H1 (cell line): ENCODE measurements around the gene TMPRSS13. TPM values are rescaled to one million over a fixed set of nuclear protein-coding genes. Genes with fewer than 3 reads are reported as not detected.

Experiments
- CTCF ChIA-PET: fragments of 300-600 bp; sonication (Branson Sonifier 250); formaldehyde crosslinking; loops from one replicate; lab custom pipeline; 2021; ENCODE audit not compliant: partially characterized antibody; lab: Charles Lee
- POLR2A ChIA-PET: fragments of 300-600 bp; sonication (Branson Sonifier 250); formaldehyde crosslinking; loops from one replicate; lab custom pipeline; 2021; ENCODE audit warnings: inconsistent platforms; ENCODE audit not compliant: partially characterized antibody; lab: Charles Lee
- DNase-seq, 2 experiments: peaks; one replicate each; pipeline versions ENCODE4 v3.0.0 to v3.0.0-alpha.2; 2010 to 2022; ENCODE audit warnings: low spot score in 2 of 2, low read depth in 1 of 2, mixed read lengths in 1 of 2
- FAIRE-seq: peaks from 2 replicates; lab custom pipeline; 2011; peaks lifted over from hg19 to GRCh38; lab: Jason Lieb, UNC
- H2AFZ ChIP-seq: 2 replicates; pipeline ENCODE4 v1.8.1; 2012; ENCODE audit warnings: low read length, inconsistent platforms
- H2AK5ac ChIP-seq: 2 replicates; pipeline ENCODE4 v1.6.1; 2013; ENCODE audit warnings: low read depth, low read length
- H2BK120ac ChIP-seq: replicated peaks from 2 replicates; pipeline ENCODE3; 2013; ENCODE audit warnings: low read depth, low read length, inconsistent platforms
- H2BK12ac ChIP-seq: 2 replicates; pipeline ENCODE4 v1.6.1; 2013; ENCODE audit warnings: low read depth, low read length
- H2BK15ac ChIP-seq: 2 replicates; pipeline ENCODE4 v1.6.1; 2013; ENCODE audit warnings: low read length
- H2BK20ac ChIP-seq: 2 replicates; pipeline ENCODE4 v1.6.1; 2013; ENCODE audit warnings: low read length
- H2BK5ac ChIP-seq: 2 replicates; pipeline ENCODE4 v1.6.1; 2013; ENCODE audit warnings: low read depth, low read length
- H3K14ac ChIP-seq: 2 replicates; pipeline ENCODE4 v1.6.1; 2013; ENCODE audit warnings: inconsistent platforms; ENCODE audit not compliant: insufficient read length
- H3K18ac ChIP-seq: 2 replicates; pipeline ENCODE4 v1.6.1; 2013; ENCODE audit warnings: low read length; ENCODE audit errors: extremely low read depth
- H3K23ac ChIP-seq: 2 replicates; pipeline ENCODE4 v1.6.1; 2013; ENCODE audit warnings: inconsistent platforms; ENCODE audit not compliant: insufficient read length
- H3K23me2 ChIP-seq: 2 replicates; pipeline ENCODE4 v1.6.1; 2013; ENCODE audit warnings: low read depth, low read length
- H3K27ac ChIP-seq: 2 replicates; pipeline ENCODE4 v1.6.1; 2011; ENCODE audit warnings: low read depth, low read length, inconsistent platforms
- H3K27me3 ChIP-seq, 4 experiments: replicated peaks in 1 of 4; 1 replicate in 1 of 4; 2 replicates in 3 of 4; pipeline versions ENCODE4 v1.6.1 to v1.8.1; 2011 to 2013; ENCODE audit warnings: low read length in 3 of 4, mild to moderate bottlenecking in 3 of 4, inconsistent platforms in 2 of 4, mixed read lengths in 2 of 4, moderate library complexity in 1 of 4; ENCODE audit not compliant: control insufficient read depth in 3 of 4, insufficient read depth in 3 of 4; ENCODE audit errors: extremely low read depth in 1 of 4
- H3K36me3 ChIP-seq, 4 experiments: 2 replicates each; pipeline versions ENCODE4 v1.6.1 to v1.8.1; 2011 to 2013; ENCODE audit warnings: mild to moderate bottlenecking in 4 of 4, low read length in 3 of 4, moderate library complexity in 2 of 4, control low read depth in 1 of 4, inconsistent platforms in 1 of 4; ENCODE audit not compliant: insufficient read depth in 4 of 4, control insufficient read depth in 2 of 4
- H3K4ac ChIP-seq: replicated peaks from 2 replicates; pipeline ENCODE3; 2013; ENCODE audit warnings: low read length, low read depth, mixed read lengths, inconsistent platforms; ENCODE audit not compliant: insufficient read length
- H3K4me1 ChIP-seq, 4 experiments: replicated peaks in 1 of 4; 1 replicate in 1 of 4; 2 replicates in 3 of 4; pipeline versions ENCODE4 v1.6.1 to v1.8.1; 2011 to 2013; ENCODE audit warnings: low read length in 3 of 4, inconsistent platforms in 2 of 4, mixed read lengths in 1 of 4; ENCODE audit not compliant: insufficient read depth in 4 of 4, control insufficient read depth in 3 of 4
- H3K4me2 ChIP-seq, 2 experiments: 2 replicates each; pipeline versions ENCODE4 v1.6.1 to v1.8.1; 2011 to 2013; ENCODE audit warnings: low read depth in 2 of 2, low read length in 2 of 2, control low read depth in 1 of 2, inconsistent platforms in 1 of 2, mild to moderate bottlenecking in 1 of 2; ENCODE audit not compliant: insufficient read depth in 1 of 2
- H3K4me3 ChIP-seq, 4 experiments: fragments of 200-600, 300-600 bp in 1 of 4; sonication (generic), shearing (Covaris generic), sonication (Bioruptor Twin) in 1 of 4; 2 replicates each; pipeline versions ENCODE4 v1.5.1 to v1.8.1; 2011 to 2016; ENCODE audit warnings: low read length in 4 of 4, low read depth in 3 of 4, control low read depth in 2 of 4, inconsistent platforms in 2 of 4, mild to moderate bottlenecking in 2 of 4, mixed read lengths in 1 of 4, moderate library complexity in 1 of 4; ENCODE audit not compliant: insufficient read depth in 2 of 4; ENCODE audit errors: extremely low read depth in 1 of 4
- H3K56ac ChIP-seq: replicated peaks from 2 replicates; pipeline ENCODE3; 2013; ENCODE audit warnings: low read depth, mild to moderate bottlenecking, mixed read lengths, low read length, inconsistent platforms; ENCODE audit not compliant: insufficient read length
- H3K79me1 ChIP-seq: 2 replicates; pipeline ENCODE4 v1.6.1; 2013; ENCODE audit warnings: low read depth, low read length, control low read depth
- H3K79me2 ChIP-seq, 2 experiments: 2 replicates each; pipeline versions ENCODE4 v1.6.1 to v1.8.1; 2012 to 2013; ENCODE audit warnings: low read length in 2 of 2, mild to moderate bottlenecking in 2 of 2, inconsistent platforms in 1 of 2; ENCODE audit not compliant: insufficient read depth in 2 of 2, control insufficient read depth in 1 of 2
- H3K9ac ChIP-seq, 4 experiments: replicated peaks in 1 of 4; 1 replicate in 1 of 4; 2 replicates in 3 of 4; pipeline versions ENCODE4 v1.6.1 to v1.8.1; 2011 to 2013; ENCODE audit warnings: low read depth in 3 of 4, low read length in 3 of 4, control low read depth in 2 of 4, mild to moderate bottlenecking in 2 of 4, moderate library complexity in 2 of 4, inconsistent platforms in 1 of 4; ENCODE audit errors: extremely low read depth in 1 of 4
- H3K9me3 ChIP-seq, 2 experiments: 2 replicates each; pipeline versions ENCODE4 v1.6.1 to v1.8.1; 2012 to 2013; ENCODE audit warnings: mild to moderate bottlenecking in 2 of 2, moderate library complexity in 2 of 2, control low read depth in 1 of 2, inconsistent platforms in 1 of 2, low read depth in 1 of 2, low read length in 1 of 2, mixed read lengths in 1 of 2; ENCODE audit not compliant: insufficient read depth in 2 of 2
- H4K20me1 ChIP-seq, 2 experiments: replicated peaks in 1 of 2; 2 replicates each; pipeline versions ENCODE3 to v1.8.1; 2011 to 2013; ENCODE audit warnings: inconsistent platforms in 2 of 2, low read length in 2 of 2, mild to moderate bottlenecking in 1 of 2; ENCODE audit not compliant: insufficient read depth in 2 of 2, control insufficient read depth in 1 of 2
- H4K5ac ChIP-seq: 2 replicates; pipeline ENCODE4 v1.6.1; 2013; ENCODE audit warnings: low read length, low read depth, mixed read lengths, inconsistent platforms; ENCODE audit not compliant: insufficient read length
- H4K8ac ChIP-seq: 2 replicates; pipeline ENCODE4 v1.8.0; 2013; ENCODE audit warnings: mild to moderate bottlenecking, moderate library complexity, low read length, inconsistent platforms; ENCODE audit not compliant: insufficient read depth; ENCODE audit errors: extremely low read depth
- H4K91ac ChIP-seq: replicated peaks from 2 replicates; pipeline ENCODE3; 2013; ENCODE audit warnings: low read length, mixed read lengths, inconsistent platforms; ENCODE audit not compliant: insufficient read length
- CREB1 ChIP-seq: IDR thresholded peaks from 2 replicates; pipeline ENCODE4 v1.6.1; 2012; ENCODE audit warnings: inconsistent platforms
- HDAC6 ChIP-seq: IDR thresholded peaks from one replicate; pipeline ENCODE4 v1.7.1; 2012; ENCODE audit warnings: low read depth, mild to moderate bottlenecking, inconsistent platforms, low read length, moderate library complexity
- KDM1A ChIP-seq: fragments of 200-600, 300-600 bp; sonication (generic); IDR thresholded peaks from 2 replicates; pipeline ENCODE4 v1.7.1; 2016; ENCODE audit warnings: mild to moderate bottlenecking, low read length, borderline replicate concordance
- KDM4A ChIP-seq: IDR thresholded peaks from one replicate; pipeline ENCODE4 v1.7.1; 2012; ENCODE audit warnings: low read depth, mild to moderate bottlenecking, moderate library complexity, low read length, inconsistent platforms; ENCODE audit not compliant: severe bottlenecking
- POLR2A ChIP-seq, 2 experiments: IDR thresholded peaks; 1 replicate in 1 of 2; 2 replicates in 1 of 2; pipeline ENCODE4 v1.6.1; 2011; ENCODE audit warnings: low read depth in 2 of 2, low read length in 2 of 2, mild to moderate bottlenecking in 2 of 2; ENCODE audit errors: control extremely low read depth in 1 of 2
- POLR2AphosphoS5 ChIP-seq: IDR thresholded peaks from 2 replicates; pipeline ENCODE4 v1.6.1; 2011; ENCODE audit warnings: low read depth, low read length
- RFX5 ChIP-seq: IDR thresholded peaks from 2 replicates; pipeline ENCODE4 v1.6.1; 2011; ENCODE audit warnings: low read depth, low read length, improper control_type of control experiment, borderline replicate concordance
- SAP30 ChIP-seq: fragments of 300-600 bp; sonication (generic); IDR thresholded peaks from 2 replicates; pipeline ENCODE4 v1.7.1; 2012; ENCODE audit warnings: low read length, moderate library complexity, mild to moderate bottlenecking, inconsistent platforms; ENCODE audit not compliant: insufficient read depth, insufficient replicate concordance
- SP1 ChIP-seq: IDR thresholded peaks from 2 replicates; pipeline ENCODE4 v1.6.1; 2011; ENCODE audit warnings: low read depth, low read length
- SP4 ChIP-seq: IDR thresholded peaks from 2 replicates; pipeline ENCODE4 v1.6.1; 2012; ENCODE audit warnings: low read length, inconsistent platforms
- WGBS, 2 experiments: shearing (Covaris generic) in 1 of 2; methylation state at CpG; one replicate each; pipeline versions ENCODE4 v1.1.6 to v1.1.7; 2013 to 2015; ENCODE audit warnings: low lambda C conversion rate in 2 of 2, mixed read lengths in 2 of 2, inconsistent platforms in 1 of 2, low coverage in 1 of 2, missing lambda C conversion rate in 1 of 2; ENCODE audit not compliant: insufficient replicate concordance in 2 of 2, insufficient coverage in 1 of 2, insufficient read length in 1 of 2; ENCODE audit errors: extremely low coverage in 1 of 2, missing lambda C conversion rate in 1 of 2; 5-methylcytosine and 5-hydroxymethylcytosine counted together
- polyA plus RNA-seq, 7 experiments: library from polyadenylated mRNA; depleted of rRNA in 3 of 7; stranded (reverse) in 5 of 7; unstranded in 2 of 7; fragments of >200 nt in 5 of 7; fragments of 200-250 nt in 2 of 7; gene quantifications; 1 replicate in 5 of 7; 2 replicates in 1 of 7; 4 replicates in 1 of 7; pipeline versions ENCODE4 v1.2.1 to v1.2.3, GENCODE V29; 2011 to 2013; ENCODE audit warnings: missing spikeins in 2 of 7, mixed read lengths in 2 of 7
- total RNA-seq: library from RNA; stranded (reverse); fragmentation: NEBNext Ultra II Directional; extraction: Animal tissue kit (Norgen Biotek cat#: 25700); gene quantifications from 2 replicates; pipeline ENCODE4 v1.2.1, GENCODE V29; 2021
- TF ChIP-seq, protein P1 (sequence below): IDR thresholded peaks from 2 replicates; pipeline ENCODE4 v1.6.1; 2012; ENCODE audit warnings: low read length, inconsistent platforms
- TF ChIP-seq, protein P2 (sequence below): IDR thresholded peaks from 2 replicates; pipeline ENCODE4 v1.6.1; 2012; ENCODE audit warnings: inconsistent platforms

Gene TMPRSS13
- total and polyA plus RNA-seq, 2 of the 8 experiments (the other 6 are each of a cell fraction or from before 2014, with no cell fraction given): 0.61 to 0.79 TPM

DNA sequence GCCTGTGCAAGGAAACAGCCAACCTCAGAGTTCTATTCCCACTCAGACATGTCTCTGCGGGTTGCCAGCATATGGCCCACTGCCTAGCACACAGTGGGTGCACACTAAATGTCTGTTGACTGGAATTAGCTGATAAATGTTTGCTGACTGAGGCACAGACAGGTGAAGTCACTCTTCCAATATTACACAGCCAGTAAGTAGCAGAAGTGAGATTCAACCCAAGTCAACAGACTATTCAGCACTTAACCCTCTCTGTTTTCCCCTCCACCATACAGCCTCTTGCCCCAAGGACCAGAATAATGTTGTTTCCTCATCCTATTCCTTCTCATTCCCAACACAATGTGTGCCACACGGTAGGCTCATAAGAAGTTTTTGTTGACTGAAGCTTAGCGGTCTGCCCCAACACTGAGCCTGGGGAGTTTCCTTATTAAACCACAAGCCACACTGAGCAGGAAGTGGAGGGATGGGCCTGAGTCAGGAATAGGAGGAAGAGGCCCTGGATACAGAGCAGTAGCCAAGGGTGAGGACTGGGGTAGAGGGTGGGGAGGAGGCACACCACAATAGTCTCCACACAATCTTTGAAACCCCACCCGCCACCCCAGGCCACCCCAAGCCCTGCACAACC lies 41.3 kb upstream of the TMPRSS13 start:
- H2AFZ ChIP-seq: no peak overlapping the region
- TF ChIP-seq POLR2AphosphoS5: no peak
- no peak for TF ChIP-seq POLR2A (IDR thresholded peaks at IDR 0.05; ENCODE audit: control extremely low read depth in 1 of 2, low read depth in 2 of 2, low read length in 2 of 2)
- no peak for TF ChIP-seq HDAC6
- no peak for TF ChIP-seq SP4
- TF ChIP-seq, protein P1, sequence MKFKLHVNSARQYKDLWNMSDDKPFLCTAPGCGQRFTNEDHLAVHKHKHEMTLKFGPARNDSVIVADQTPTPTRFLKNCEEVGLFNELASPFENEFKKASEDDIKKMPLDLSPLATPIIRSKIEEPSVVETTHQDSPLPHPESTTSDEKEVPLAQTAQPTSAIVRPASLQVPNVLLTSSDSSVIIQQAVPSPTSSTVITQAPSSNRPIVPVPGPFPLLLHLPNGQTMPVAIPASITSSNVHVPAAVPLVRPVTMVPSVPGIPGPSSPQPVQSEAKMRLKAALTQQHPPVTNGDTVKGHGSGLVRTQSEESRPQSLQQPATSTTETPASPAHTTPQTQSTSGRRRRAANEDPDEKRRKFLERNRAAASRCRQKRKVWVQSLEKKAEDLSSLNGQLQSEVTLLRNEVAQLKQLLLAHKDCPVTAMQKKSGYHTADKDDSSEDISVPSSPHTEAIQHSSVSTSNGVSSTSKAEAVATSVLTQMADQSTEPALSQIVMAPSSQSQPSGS: no peak
- no peak for TF ChIP-seq SP1
- TF ChIP-seq RFX5: no peak
- TF ChIP-seq KDM4A: no peak
- no peak for TF ChIP-seq CREB1
- TF ChIP-seq KDM1A: no peak
- TF ChIP-seq, protein P2, sequence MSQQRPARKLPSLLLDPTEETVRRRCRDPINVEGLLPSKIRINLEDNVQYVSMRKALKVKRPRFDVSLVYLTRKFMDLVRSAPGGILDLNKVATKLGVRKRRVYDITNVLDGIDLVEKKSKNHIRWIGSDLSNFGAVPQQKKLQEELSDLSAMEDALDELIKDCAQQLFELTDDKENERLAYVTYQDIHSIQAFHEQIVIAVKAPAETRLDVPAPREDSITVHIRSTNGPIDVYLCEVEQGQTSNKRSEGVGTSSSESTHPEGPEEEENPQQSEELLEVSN: no peak
- TF ChIP-seq SAP30: no peak

More for the DNA sequence above, 41.3 kb upstream of the TMPRSS13 start:
- no peaks in the 10 kb centered on the region for H3K79me1 ChIP-seq
- 79% methylated on average over 4 of the region's 4 CpGs; no CpG with 5 or more reads in 1 of the 2 experiments for WGBS, 2 experiments
- no peak overlapping the region for H3K4me2 ChIP-seq
- H3K14ac ChIP-seq: no peak overlapping the region
- no peak overlapping the region for H3K56ac ChIP-seq
- no peak overlapping the region for H2AK5ac ChIP-seq
- ChIA-PET CTCF (interaction anchor here (0.7 to 1.4 kb wide), 4 partner anchors 9 to 36 kb away, joined by 3 read pairs; no protein-coding TSS in a partner anchor), POLR2A (no interaction called here)
- H4K5ac ChIP-seq: no peak overlapping the region
- H3K23me2 ChIP-seq: no peaks in the 10 kb centered on the region
- no peak overlapping the region for H3K23ac ChIP-seq
- DNase-seq (no peak), FAIRE-seq (no peak)
- no peak overlapping the region for H3K4me3 ChIP-seq
- H2BK15ac ChIP-seq: no peak overlapping the region
- no peak overlapping the region for H2BK5ac ChIP-seq
- no peak overlapping the region for H2BK12ac ChIP-seq
- H3K9me3 ChIP-seq: no peaks in the 10 kb centered on the region
- H3K27ac ChIP-seq: no peak overlapping the region
- no peak overlapping the region for H4K8ac ChIP-seq
- H3K79me2 ChIP-seq: no peaks in the 10 kb centered on the region
- H2BK20ac ChIP-seq: no peak overlapping the region
- H3K4me1 ChIP-seq: no peaks in the 10 kb centered on the region
- H3K27me3 ChIP-seq: peaks cover 0 to 2% (median 0%) of the 10 kb centered on the region in 4 experiments; a peak in 1 of 7 replicates
- H3K9ac ChIP-seq: no peak overlapping the region
- no peaks in the 10 kb centered on the region for H3K36me3 ChIP-seq
- no peak overlapping the region for H4K91ac ChIP-seq
- H3K18ac ChIP-seq: no peak overlapping the region
- no peak overlapping the region for H2BK120ac ChIP-seq
- H3K4ac ChIP-seq: no peak overlapping the region
- no peaks in the 10 kb centered on the region for H4K20me1 ChIP-seq
